Measurements from ENCODE around the gene RHBDD2.
"Not testable (repeated sequence)": the region's sequence is repeated elsewhere in the genome, so short reads cannot be mapped to it uniquely, and the experiment has no call there.

Gene RHBDD2

GRCh38 chr7:75861636-75862035, 17.2 kb upstream of the RHBDD2 start:
- peak in 1 of 42 donors; percentile 14 for DNase-seq
- intact Hi-C loops (cut with DNase I): no loop called here

DNA sequence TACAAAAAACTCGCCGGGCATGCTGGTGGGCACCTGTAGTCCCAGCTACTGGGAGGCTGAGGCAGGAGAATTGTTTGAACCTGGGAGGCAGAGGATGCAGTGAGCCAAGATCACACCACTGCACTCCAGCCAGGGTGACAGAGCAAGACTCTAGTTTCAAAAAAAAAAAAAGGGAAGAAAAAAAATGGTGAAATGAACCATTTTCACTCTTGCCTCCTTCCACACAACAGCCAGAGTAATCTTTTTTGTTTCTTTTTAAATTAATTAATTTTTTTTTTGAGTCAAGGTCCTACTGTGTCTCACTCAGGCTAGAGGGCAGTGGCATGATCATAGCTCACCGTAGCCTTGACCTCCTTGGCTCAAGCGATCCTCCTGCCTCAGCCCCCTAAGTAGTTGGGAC, 14.6 kb upstream of the RHBDD2 start:
- DNase-seq; intact Hi-C loops (cut with DNase I): not testable (repeated sequence)

GRCh38 chr7:75866114-75866488, 12.7 kb upstream of the RHBDD2 start:
- intact Hi-C loops (cut with DNase I): loop anchor here (5.0 kb wide), 1 partner anchor 146 kb away; no protein-coding TSS in a partner anchor
- DNase-seq: no peak

GRCh38 chr7:75866489-75867389, 12.1 kb upstream of the RHBDD2 start:
- intact Hi-C loops (cut with DNase I): loop anchor here (5.0 kb wide), 1 partner anchor 146 kb away; no protein-coding TSS in a partner anchor

GRCh38 chr7:75867390-75867717, 11.5 kb upstream of the RHBDD2 start:
- intact Hi-C loops (cut with DNase I): loop anchor here (5.0 kb wide), 1 partner anchor 145 kb away; no protein-coding TSS in a partner anchor
- DNase-seq: no peak

More at GRCh38 chr7:75866489-75867389, 12.1 kb upstream of the RHBDD2 start:
- DNase-seq: peak in 41 of 42 donors; percentile 23 to 85 (median 64)

DNA sequence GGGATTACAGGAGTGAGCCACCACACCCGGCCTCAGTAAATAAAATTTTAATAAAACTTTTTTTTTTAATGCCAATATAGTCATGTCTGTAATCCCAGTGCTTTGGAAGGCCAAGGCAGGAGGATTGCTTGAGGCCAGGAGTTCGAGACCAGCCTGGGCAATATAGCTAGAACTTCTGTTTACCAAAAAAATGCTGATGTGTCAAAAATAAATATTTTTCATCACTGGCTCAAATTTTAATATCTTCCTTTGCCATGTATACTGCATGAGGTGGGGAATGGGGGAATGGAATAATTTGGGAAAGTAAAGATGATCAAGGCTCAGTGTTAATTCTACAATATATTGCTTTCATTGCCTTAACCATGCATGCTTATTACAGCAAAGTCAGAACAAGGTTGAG, 10.7 kb upstream of the RHBDD2 start:
- intact Hi-C loops (cut with DNase I): loop anchor here (5.0 kb wide), 1 partner anchor 144 kb away; no protein-coding TSS in a partner anchor
- no peak for DNase-seq

GRCh38 chr7:75869776-75870379, 9.0 kb upstream of the RHBDD2 start:
- intact Hi-C loops (cut with DNase I): loop anchor here (5.0 kb wide), 1 partner anchor 142 kb away; no protein-coding TSS in a partner anchor
- DNase-seq: no peak

GRCh38 chr7:75870557-75871161, 8.2 kb upstream of the RHBDD2 start:
- intact Hi-C loops (cut with DNase I): no loop called here
- DNase-seq: peak in 6 of 42 donors; percentile 19 to 60 (median 52)

GRCh38 chr7:75872073-75872782, 6.6 kb upstream of the RHBDD2 start:
- intact Hi-C loops (cut with DNase I): no loop called here
- no peak for DNase-seq

DNA sequence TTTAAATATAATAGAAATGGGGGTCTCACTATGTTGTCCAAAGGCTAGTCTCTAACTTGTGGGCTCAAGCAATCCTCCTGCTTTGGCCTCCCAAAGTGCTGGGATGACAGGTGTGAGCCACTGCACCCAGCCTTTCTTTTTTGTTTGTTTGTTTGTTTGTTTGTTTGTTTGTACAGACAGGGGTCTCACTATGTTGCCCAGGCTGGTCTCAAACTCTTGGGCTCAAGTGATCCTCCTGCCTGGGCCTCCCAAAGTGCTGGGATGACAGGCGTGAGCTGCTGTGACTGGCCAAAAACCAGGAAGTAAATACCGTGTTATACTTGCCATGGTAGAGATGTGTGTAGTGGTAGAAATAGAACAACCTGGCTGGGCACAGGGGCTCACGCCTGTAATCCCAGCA, 4.7 kb upstream of the RHBDD2 start:
- DNase-seq; intact Hi-C loops (cut with DNase I): not testable (repeated sequence)

DNA sequence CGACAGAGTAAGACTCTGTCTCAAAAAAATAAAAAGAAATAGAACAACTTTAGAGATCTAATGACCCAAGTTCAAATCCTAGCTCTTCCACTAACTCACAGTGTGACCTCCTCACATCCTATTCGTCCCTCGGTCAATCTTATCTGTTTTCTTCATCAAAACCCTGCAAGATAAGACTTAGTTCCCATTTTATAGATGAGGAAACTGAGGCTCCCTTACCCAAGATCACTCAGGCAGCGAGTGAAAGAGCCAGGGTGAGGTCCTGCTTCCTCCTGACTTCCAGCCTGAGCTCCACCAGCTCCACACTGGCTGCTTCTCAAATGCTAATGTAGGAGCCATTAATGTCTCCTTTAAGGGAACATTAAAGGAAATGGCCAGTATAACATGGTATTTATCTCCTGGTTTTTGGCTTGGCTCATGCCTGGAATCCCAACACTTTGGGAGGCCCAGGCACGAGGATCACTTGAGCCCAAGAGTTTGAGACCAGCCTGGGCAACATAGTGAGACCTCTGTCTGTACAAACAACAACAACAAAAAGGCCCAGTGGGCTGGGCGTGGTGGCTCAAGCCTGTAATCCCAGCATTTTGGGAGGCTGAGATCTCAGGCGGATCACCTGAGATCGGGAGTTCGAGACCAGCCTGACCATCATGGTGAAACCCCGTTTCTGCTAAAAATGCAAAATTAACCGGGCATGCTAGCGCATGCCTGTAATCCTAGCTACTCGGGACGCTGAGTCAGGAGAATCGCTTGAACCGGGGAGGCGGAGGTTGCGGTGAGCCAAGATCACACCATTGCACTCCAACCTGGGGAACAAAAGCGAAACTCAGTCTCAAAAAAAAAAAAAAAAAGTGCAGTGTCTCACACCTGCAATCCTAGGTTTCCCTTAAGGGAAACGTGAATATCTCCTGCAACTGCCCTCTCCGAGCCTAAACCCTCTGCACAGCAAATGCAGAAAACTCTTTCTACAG, 3.4 kb upstream of the RHBDD2 start:
- intact Hi-C loops (cut with DNase I): loop anchor here (5.0 kb wide), 1 partner anchor 42 kb away; the partner anchor contains the start of gene POR
- no peak for DNase-seq

DNA sequence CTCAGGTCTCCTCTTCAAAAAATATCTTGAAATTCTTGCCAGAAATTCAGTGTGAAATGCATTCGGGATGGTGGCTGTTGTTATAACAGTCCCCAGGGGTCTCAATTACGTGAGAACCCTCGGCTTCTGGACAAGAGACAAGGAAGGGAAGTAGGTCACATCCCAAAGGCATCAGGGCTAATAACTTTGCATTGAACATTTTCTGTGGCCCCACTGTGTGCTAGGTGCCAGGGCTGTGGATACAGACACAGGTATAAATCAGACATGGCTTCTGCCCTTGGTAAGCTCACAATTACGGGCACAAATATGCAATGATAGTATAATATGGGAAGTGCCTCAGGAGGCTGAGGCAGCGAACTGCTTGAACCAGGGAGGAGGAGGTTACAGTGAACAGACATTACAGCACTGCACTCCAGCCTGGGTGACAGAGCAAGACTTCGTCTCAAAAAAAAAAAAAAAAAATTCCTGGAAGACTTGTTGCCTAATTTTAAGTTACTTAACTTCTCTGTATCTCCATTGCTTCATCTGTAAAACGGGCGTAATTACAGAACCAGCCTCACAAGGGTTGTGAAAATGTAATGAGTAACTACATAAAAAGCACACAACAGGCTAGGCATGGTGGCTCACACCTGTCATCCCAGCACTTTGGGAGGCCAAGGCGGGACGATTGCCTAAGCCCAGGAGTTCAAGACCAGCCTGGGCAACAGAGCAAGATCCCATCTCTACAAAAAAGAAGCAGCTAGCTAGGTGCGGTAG, 2.5 kb upstream of the RHBDD2 start:
- no peak for DNase-seq
- intact Hi-C loops (cut with DNase I): loop anchor here (5.0 kb wide), 1 partner anchor 41 kb away; the partner anchor contains the start of gene POR

DNA sequence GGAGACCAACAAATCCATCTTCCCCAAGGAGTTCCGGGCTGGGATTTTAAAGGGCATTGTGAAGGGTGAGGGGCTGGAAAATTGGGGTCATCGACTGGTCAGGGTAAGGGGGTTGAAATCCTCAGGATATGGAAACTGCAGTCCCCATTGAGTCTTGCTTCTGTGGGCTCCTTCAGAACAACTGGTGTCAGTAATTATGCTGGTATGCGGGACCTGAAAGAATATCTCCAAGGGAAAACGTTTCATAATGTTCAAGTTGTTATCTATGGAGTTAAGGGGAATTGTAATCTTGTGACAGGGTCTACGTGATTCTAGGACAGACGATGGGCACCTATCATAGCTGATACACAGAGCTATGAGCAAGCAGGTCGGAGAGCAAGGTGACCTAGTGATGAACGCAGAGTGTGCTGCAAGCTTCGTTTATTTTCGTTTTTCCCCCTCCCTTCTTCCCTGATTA, 494 bp upstream of the RHBDD2 start:
- no peak for DNase-seq
- intact Hi-C loops (cut with DNase I): loop anchor here (5.0 kb wide), 1 partner anchor 39 kb away; the partner anchor contains the start of gene POR

DNA sequence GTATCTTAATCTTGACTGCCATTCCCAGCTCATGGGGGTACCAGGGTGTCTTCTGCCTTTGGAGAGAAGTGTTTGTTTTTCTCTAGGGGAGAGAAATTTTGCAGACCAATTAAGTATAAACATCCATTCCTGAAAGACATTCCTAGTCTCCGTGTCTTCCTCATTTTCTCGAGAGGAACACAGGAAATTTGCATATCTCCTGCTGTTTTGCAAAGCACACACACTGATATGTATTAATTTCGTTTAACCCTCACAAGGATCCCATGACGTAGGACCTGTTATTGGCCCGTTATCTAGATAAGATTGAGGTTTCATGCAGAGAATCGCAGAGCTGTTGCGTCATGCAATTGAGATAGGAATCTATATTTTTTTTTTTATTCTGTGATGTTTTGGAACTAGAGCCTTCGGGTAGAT, 944 bp downstream of the RHBDD2 start:
- DNase-seq: no peak
- intact Hi-C loops (cut with DNase I): loop anchor here (5.0 to 10.0 kb wide), 2 partner anchors 38 to 115 kb away; partner anchors contain the start of genes POR and TMEM120A

DNA sequence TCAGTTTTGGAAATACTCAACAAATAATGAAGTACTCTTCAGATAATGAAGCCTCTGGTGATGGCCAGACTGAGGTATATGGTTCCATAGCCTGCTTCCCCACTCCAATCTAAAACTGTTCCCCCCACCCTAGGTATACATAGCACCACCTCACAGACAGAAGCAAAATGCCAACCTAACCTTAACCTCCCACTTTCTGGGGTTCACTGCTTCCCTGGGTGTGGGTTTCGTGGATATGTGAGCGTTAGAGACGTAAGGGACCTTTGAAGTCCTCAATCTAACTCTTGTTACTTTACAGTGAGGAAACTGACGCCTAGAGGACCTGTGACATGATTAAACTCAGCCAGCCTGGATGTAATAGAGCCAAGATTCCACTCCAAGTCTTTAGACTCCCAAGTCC, 1.4 kb downstream of the RHBDD2 start:
- DNase-seq: no peak
- intact Hi-C loops (cut with DNase I): loop anchor here (10.0 kb wide), 1 partner anchor 115 kb away; the partner anchor contains the start of gene TMEM120A

GRCh38 chr7:75881436-75882095, 2.7 kb downstream of the RHBDD2 start:
- intact Hi-C loops (cut with DNase I): loop anchor here (10.0 kb wide), 1 partner anchor 113 kb away; the partner anchor contains the start of gene TMEM120A
- DNase-seq: peak in 8 of 42 donors; percentile 22 to 53 (median 32)

Measured in head of caudate nucleus (tissue), 42 donors.